GM10266 (cell line): Measurements from ENCODE around the gene ZSCAN16.

Experiments used
- DNase-seq: peaks from one replicate; pipeline ENCODE4 v3.0.0; 2012; ENCODE audit errors: extremely low spot score
- TF ChIP-seq, protein P1 (sequence below): IDR thresholded peaks from 2 replicates; pipeline ENCODE4 v1.5.1; 2012; ENCODE audit warnings: mild to moderate bottlenecking, low read depth; ENCODE audit not compliant: control insufficient read depth, insufficient read depth; ENCODE audit errors: missing control alignments

The ZSCAN16 gene

DNA sequence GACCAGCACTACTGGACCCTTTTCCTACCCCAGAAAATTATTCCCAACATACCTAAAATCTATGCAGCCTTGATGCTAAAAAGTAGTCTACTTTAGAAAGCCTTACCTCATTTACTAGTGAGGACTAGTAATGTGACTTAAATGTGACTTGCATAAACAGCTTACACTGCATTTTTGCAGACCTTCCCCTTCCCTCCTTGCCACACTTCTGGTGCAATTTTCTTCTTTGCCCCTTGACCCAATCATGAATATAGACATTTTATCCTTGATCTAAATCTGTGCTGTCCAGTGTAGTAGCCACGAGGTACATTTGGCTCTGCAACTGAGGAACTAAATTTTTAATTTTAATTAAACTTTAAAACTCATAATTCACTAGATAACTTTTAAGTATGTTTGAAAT, 10.3 kb downstream of the ZSCAN16 start:
- no peak for DNase-seq
- TF ChIP-seq, protein P1, sequence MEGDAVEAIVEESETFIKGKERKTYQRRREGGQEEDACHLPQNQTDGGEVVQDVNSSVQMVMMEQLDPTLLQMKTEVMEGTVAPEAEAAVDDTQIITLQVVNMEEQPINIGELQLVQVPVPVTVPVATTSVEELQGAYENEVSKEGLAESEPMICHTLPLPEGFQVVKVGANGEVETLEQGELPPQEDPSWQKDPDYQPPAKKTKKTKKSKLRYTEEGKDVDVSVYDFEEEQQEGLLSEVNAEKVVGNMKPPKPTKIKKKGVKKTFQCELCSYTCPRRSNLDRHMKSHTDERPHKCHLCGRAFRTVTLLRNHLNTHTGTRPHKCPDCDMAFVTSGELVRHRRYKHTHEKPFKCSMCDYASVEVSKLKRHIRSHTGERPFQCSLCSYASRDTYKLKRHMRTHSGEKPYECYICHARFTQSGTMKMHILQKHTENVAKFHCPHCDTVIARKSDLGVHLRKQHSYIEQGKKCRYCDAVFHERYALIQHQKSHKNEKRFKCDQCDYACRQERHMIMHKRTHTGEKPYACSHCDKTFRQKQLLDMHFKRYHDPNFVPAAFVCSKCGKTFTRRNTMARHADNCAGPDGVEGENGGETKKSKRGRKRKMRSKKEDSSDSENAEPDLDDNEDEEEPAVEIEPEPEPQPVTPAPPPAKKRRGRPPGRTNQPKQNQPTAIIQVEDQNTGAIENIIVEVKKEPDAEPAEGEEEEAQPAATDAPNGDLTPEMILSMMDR = no peak

DNA sequence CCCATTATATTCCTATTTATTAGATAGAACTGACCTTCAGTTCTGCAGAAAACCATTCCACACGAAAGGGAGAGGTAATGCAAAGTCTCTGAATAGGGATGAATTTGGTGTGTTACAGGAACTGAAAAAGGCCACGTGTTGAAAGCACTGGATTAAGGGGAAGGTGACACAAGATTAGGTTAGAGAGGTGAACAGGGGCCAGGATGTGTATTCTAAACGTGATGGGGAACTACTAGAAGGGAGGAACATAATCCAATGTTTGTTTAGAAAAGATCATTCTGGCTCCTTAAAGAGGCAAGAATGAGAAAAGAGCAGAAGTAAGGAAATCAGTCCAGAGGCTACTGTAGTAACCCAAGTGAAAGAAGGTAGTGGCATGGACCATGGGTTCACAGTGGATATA, 11.0 kb downstream of the ZSCAN16 start:
- DNase-seq = no peak
- TF ChIP-seq, protein P1 = no peak

- peak; percentile 59 for DNase-seq
- TF ChIP-seq, protein P1 = no peak
These were observed 12.4 kb downstream of the ZSCAN16 start for GRCh38 chr6:28136585-28137504.

DNA sequence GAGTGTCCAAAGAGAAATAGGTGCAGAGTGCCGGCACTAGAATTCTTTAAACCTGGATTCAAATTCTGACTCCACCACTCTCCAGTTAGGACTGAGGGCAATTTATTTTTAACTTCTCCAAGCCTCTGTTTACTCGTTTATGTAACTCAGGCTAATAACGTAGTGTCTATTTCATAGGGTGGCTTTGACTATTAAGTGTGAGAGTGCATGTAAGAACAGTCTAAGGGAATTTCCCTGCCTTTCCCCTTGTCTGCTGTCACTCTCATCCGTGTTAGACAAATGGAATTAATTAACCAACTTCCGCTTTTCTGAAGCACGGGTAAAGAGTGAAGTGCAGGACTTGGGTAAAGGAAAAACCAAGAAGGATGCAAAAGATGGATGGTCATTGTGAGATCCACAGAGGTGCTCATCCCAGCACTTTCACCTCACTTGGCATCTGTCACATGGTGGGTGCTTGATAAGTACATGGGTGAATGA, 13.1 kb downstream of the ZSCAN16 start:
- peak; percentile 47 for DNase-seq

DNA sequence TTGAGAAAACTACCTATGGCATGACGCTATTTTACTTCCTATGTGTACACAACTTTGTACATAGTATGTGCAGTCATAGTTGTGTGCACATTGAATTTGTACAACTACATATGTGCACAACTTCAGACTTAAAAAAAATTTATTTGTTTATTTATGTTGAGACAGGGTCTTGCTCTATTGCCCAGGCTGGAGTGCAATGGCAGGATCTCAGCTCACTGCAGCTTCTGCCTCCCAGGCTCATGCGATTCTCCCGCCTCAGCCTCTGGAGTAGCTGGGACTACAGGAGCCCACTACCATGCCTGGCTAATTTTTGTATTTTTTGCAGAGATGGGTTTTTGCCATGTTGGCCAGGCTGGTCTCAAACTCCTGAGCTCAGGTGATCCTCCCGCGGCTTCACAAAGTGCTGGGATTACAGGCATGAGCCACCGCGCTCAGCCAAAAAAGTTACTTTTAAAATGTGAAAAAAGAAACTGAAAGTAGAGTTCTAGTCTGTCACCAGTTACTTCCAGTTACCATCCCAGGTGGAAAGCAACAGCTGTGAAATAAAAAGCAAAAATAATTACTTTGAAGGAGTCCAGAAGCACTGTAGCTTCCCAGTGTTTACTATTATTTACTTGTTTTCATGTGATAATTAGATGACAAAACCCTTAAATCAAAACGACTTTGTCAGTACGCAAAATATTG, 15.6 kb downstream of the ZSCAN16 start:
- TF ChIP-seq, protein P1 = no peak
- DNase-seq = no peak

More for the DNA sequence above, 13.1 kb downstream of the ZSCAN16 start:
- TF ChIP-seq, protein P1 = no peak

DNA sequence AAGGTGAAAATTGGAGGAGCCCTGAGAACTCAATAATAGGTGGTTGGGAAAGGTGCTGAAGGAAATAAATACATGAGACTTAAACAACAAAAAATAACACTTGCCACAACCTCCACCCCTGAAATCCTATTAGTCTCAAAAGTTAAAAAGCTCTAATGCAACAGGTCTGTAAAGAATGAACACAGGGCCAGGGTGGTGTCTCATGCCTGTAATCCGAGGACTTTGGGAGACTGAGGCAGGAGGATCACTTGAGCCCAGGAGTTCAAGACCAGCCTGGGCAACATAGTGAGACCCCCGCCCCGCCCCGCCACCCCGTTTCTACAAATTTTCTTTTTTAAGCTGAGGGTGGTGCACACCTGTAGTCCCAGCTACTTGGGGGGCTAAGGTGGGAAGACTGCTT, 16.2 kb downstream of the ZSCAN16 start:
- no peak for DNase-seq
- TF ChIP-seq, protein P1 = no peak
